ENCODE data around the gene FAM219A.

DNA sequence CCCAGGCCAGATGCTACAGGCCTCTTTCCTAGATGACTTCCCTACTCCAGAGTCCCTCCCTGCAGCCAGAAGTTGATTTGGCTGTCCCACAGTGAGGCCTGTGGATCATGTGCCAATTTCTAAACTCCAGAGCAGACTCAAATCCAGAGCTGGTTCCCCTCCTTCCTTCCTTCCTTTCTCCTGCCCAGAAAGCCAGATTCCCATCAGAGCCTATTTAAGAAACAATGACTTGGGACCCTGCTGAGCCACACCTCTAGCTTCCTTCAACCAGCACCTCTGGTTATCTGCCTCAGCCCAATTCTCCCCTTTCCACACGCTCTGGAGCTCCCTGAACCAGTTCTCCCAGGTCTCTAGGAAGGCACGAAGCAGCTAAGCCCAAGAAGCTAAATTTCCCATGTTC is 7.2 kb downstream of the FAM219A start:
- TF ChIP-seq CTCF (IDR thresholded peaks at IDR 0.05; ENCODE audit: low read depth, low read length) (no peak), POLR2A (IDR thresholded peaks at IDR 0.05; ENCODE audit: extremely low read depth, insufficient read length) (no peak), MYC (IDR thresholded peaks at IDR 0.05; ENCODE audit: low read depth, low read length) (no peak)
